C4-2B (cell line): ENCODE results near the gene ENAH.

Experiments used
- H3K27ac ChIP-seq: fragments of 450-650 bp; 2 replicates; pipeline ENCODE4 v1.5.1; 2017
- ZFX ChIP-seq: fragments of 450-650 bp; IDR thresholded peaks from 2 replicates; pipeline ENCODE4 v1.6.1; 2017
- TF ChIP-seq, protein P1 (sequence below): fragments of 450-650 bp; conservative IDR thresholded peaks from 2 replicates; pipeline ENCODE4 v1.5.1; 2017; ENCODE audit warnings: mild to moderate bottlenecking

The ENAH gene

GRCh38 chr1:225597926-225598575, 54.9 kb downstream of the ENAH start:
- no peak for TF ChIP-seq ZFX
- TF ChIP-seq, protein P1, sequence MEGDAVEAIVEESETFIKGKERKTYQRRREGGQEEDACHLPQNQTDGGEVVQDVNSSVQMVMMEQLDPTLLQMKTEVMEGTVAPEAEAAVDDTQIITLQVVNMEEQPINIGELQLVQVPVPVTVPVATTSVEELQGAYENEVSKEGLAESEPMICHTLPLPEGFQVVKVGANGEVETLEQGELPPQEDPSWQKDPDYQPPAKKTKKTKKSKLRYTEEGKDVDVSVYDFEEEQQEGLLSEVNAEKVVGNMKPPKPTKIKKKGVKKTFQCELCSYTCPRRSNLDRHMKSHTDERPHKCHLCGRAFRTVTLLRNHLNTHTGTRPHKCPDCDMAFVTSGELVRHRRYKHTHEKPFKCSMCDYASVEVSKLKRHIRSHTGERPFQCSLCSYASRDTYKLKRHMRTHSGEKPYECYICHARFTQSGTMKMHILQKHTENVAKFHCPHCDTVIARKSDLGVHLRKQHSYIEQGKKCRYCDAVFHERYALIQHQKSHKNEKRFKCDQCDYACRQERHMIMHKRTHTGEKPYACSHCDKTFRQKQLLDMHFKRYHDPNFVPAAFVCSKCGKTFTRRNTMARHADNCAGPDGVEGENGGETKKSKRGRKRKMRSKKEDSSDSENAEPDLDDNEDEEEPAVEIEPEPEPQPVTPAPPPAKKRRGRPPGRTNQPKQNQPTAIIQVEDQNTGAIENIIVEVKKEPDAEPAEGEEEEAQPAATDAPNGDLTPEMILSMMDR = no peak
- no peak overlapping the region for H3K27ac ChIP-seq

DNA sequence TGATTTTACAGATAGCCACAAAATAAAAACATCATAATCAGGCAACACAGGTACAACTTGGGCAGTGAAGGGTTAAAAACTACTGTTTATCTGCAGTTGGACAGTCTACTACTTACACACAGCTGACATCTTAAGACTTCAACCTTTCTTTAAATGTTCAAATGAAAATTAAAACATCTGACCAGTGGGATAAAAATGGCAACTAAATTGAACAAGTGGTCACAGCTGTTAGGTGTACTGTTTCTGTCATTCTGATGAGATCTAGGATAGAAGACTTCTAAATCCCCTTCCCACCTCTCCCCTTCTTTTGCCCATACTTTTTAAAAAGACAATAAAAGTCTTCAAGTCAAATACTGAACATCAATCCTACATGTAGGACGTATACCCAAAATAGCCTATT, 56.2 kb downstream of the ENAH start:
- H3K27ac ChIP-seq = no peak overlapping the region
- TF ChIP-seq, protein P1 = no peak
- no peak for TF ChIP-seq ZFX

GRCh38 chr1:225595974-225596551, 56.9 kb downstream of the ENAH start:
- TF ChIP-seq, protein P1 = no peak
- no peak for TF ChIP-seq ZFX

GRCh38 chr1:225595452-225595851, 57.5 kb downstream of the ENAH start:
- no peak for TF ChIP-seq ZFX
- TF ChIP-seq, protein P1 = no peak
- no peak overlapping the region for H3K27ac ChIP-seq

More at GRCh38 chr1:225595974-225596551, 56.9 kb downstream of the ENAH start:
- no peak overlapping the region for H3K27ac ChIP-seq

DNA sequence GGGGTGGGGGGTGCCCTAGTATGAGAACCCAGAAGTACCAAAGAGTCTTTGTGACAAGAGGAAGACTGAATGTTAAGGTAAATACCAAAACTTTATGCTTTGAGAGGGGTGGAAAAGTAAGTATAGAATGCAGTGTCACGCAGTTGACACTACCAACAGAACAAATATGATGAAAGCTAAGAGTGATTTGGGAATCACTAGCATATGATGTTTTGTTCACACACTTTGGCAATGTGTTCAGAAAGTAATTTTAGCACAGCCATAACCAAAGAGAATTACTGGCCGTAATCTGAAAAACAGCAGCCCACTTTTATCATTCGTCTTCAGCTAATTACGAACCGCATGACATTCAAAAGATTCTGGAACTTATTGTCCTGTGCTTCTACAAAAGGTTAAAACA, 59.5 kb downstream of the ENAH start:
- TF ChIP-seq ZFX = no peak

DNA sequence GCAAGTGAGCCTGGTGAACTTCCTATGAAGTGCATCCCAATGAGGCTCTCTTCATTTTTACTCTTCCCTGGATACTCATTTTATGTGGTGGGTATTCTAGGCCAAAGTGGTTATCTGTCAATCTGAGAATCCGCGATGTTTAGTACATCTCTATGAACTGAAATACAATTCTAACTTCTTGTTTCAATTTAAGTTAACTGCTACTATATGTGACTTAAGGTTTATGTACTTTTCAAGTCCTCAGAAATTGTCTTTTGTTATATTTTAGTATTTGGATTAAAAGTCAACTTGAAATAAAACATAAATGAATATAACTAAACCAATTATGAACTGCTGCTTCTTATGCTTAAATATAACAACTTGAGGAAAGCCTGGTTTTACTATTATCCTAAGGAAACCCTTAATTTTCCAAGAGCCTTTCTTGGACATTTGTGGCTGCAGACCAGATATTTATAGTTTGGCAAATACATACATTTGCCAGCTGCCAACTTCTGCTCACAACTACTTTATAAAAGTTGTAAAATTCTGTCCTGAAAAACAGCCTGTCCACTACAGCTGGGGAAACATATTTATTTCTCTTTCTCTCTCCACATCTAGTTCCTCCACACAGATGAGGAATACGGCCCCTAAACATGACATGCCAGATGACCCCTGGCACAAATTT, 60.4 kb downstream of the ENAH start:
- no peak for TF ChIP-seq ZFX
- TF ChIP-seq, protein P1 = no peak
- H3K27ac ChIP-seq = no peak overlapping the region

More for the DNA sequence above, 59.5 kb downstream of the ENAH start:
- no peak overlapping the region for H3K27ac ChIP-seq

- TF ChIP-seq, protein P1 = no peak
- no peak for TF ChIP-seq ZFX
- H3K27ac ChIP-seq = no peak overlapping the region
Measured at GRCh38 chr1:225587310-225587709, 65.6 kb downstream of the ENAH start.
